T47D (cell line): ENCODE data around the gene NBDY.
"Not testable (repeated sequence)": the region's sequence is repeated elsewhere in the genome, so short reads cannot be mapped to it uniquely, and the experiment has no call there.

ENCODE experiments used
- DNase-seq, 2 experiments: peaks; one replicate each; pipeline versions ENCODE4 v3.0.0 to v3.0.0-alpha.2; 2011 to 2012; ENCODE audit warnings: low read depth in 1 of 2, low spot score in 1 of 2
- JUND ChIP-seq: IDR thresholded peaks from 2 replicates; pipeline ENCODE4 v1.6.1; 2012; ENCODE audit warnings: low read depth
- in situ Hi-C: cut with HindIII; loops from 2 replicates; pipeline ENCODE4 v1.10.0; 2016; ENCODE audit warnings: low sequenced_read_pairs, low pct_unique_long_range_greater_than_20kb

NBDY gene

DNA sequence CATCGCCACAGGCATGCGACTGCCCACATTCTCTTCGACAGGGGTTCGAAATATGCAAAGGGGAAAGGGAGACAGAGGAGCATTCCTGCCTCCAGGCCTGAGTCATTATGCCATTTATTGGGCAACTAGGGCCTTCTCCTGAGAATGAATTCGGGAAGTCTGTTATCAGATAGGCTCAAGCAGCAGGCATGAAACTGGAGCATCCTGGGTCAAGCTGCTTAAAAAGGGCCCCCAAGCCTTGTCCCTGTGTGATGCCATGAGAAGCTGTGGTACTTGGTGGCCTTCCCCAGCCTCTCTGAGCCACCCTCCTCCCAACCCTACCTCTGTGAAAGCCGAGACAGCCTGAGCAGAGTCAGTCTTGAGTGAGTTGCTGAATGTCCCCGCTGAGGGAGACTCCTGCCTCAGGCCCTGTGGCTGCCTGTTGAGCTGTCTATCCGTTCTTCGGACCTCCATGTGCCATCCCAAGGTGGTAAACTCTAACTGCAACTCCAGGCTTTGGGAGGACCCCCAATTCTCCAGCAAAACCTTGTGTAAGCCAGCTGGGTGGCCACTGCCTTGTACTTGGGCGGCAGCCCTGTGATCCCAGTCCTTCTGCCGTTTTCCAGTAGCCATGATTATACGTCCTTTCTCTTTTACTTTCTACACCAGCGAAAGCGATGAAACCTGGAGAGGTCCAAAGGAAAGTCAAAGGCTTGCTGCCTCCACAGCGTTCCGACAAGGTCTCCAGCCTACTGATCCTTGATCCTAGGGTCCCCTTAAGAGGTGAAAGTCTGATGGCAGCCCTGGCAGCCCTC lies 37.7 kb downstream of the NBDY start:
- no peak for TF ChIP-seq JUND
- in situ Hi-C loops, result no loop called here
- peak in 1 of 2 experiments; percentile 30 for DNase-seq

DNA sequence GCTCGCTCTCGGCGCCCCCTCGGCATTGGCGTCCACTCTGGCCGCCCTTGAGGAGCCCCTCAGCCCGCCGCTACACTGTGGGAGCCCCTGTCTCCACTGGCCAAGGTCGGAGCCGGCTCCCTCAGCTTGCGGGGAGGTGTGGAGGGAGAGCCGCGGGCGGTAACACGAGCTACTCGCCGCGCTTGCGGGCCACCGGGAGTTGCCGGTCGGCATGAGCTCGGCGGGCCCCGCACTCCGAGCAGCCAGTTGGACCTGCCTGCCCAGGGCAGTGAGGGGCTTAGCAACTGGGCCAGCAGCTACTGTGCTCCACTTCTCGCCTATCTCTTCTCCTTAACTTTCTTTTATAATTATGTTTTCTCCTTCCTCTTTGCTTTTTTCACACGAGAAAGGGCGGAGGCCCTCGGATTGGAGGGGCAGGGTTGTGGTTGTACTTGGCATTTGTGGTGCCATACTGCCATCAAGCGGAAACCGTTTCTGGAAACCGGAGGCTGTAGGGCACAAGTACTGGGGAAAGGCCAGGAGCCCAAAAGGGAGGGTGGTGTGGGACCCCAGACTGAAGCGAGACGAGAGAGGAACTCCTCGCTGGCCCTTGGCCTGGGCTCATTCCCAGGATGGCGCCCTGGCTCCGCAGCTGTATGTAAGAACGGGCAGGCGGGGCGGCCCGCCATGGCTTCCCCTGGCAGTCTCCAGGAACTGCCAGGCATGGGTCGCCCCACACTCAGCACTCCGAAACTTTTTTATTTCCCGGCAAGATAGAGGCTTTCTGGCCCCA lies 38.5 kb downstream of the NBDY start:
- in situ Hi-C loops, DNase-seq: not testable (repeated sequence)

DNA sequence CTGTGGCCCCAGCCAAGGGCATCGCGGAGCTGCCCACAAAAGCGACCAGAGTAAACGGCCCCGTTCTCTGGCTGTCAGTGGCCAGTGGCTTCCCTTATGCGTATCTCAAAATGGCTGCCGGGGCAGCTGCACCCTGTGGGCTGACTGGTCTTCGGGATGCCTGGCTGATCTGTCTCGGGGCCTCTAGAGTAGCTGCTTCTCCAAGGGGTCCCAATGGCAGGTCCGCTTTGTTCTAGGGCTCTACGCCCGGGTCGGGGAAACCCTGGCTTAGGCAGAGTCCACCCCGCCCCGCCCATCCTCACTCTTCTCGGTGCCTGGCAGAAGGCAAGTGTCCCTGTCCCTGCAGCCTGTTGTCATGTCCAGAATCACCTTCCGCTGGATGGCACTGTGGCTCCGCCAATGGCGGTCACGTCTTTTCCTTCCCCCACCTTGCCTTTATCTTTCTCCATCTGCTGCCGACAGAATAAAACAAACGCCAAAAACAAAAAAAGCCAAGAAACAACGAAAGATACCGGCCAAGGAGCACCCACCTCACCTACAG lies 39.1 kb downstream of the NBDY start:
- in situ Hi-C loops, DNase-seq: not testable (repeated sequence)

DNA sequence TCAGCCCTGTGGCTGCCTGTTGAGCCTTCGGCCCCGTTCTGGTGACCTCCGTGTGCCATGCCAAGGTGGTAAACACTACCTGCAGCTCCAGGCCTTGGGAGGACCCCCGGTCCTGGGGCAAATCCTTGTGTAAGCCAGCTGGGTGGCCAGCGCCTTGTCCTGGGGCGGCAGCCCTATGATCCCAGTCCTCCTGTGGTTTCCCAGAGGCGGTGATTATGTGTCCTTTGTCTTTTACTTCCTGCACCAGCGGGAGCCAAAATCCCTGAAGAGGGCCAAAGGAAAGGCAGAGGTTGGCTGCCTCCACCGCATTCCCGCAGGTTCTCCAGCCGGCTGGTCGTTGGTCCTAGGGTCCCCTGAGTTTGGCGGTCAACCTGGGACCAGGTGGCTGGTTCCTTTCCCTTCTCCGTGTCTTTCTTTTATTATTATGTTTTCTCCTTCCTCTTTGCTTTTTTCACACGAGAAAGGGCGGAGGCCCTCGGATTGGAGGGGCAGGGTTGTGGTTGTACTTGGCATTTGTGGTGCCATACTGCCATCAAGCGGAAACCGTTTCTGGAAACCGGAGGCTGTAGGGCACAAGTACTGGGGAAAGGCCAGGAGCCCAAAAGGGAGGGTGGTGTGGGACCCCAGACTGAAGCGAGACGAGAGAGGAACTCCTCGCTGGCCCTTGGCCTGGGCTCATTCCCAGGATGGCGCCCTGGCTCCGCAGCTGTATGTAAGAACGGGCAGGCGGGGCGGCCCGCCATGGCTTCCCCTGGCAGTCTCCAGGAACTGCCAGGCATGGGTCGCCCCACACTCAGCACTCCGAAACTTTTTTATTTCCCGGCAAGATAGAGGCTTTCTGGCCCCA lies 43.9 kb downstream of the NBDY start:
- in situ Hi-C loops, DNase-seq: not testable (repeated sequence)

DNA sequence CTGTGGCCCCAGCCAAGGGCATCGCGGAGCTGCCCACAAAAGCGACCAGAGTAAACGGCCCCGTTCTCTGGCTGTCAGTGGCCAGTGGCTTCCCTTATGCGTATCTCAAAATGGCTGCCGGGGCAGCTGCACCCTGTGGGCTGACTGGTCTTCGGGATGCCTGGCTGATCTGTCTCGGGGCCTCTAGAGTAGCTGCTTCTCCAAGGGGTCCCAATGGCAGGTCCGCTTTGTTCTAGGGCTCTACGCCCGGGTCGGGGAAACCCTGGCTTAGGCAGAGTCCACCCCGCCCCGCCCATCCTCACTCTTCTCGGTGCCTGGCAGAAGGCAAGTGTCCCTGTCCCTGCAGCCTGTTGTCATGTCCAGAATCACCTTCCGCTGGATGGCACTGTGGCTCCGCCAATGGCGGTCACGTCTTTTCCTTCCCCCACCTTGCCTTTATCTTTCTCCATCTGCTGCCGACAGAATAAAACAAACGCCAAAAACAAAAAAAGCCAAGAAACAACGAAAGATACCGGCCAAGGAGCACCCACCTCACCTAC lies 44.5 kb downstream of the NBDY start:
- in situ Hi-C loops, result not testable (repeated sequence)

DNA sequence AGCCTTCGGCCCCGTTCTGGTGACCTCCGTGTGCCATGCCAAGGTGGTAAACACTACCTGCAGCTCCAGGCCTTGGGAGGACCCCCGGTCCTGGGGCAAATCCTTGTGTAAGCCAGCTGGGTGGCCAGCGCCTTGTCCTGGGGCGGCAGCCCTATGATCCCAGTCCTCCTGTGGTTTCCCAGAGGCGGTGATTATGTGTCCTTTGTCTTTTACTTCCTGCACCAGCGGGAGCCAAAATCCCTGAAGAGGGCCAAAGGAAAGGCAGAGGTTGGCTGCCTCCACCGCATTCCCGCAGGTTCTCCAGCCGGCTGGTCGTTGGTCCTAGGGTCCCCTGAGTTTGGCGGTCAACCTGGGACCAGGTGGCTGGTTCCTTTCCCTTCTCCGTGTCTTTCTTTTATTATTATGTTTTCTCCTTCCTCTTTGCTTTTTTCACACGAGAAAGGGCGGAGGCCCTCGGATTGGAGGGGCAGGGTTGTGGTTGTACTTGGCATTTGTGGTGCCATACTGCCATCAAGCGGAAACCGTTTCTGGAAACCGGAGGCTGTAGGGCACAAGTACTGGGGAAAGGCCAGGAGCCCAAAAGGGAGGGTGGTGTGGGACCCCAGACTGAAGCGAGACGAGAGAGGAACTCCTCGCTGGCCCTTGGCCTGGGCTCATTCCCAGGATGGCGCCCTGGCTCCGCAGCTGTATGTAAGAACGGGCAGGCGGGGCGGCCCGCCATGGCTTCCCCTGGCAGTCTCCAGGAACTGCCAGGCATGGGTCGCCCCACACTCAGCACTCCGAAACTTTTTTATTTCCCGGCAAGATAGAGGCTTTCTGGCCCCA lies 49.3 kb downstream of the NBDY start:
- in situ Hi-C loops, result not testable (repeated sequence)

More for the DNA sequence above, 44.5 kb downstream of the NBDY start:
- not testable (repeated sequence) for DNase-seq

DNA sequence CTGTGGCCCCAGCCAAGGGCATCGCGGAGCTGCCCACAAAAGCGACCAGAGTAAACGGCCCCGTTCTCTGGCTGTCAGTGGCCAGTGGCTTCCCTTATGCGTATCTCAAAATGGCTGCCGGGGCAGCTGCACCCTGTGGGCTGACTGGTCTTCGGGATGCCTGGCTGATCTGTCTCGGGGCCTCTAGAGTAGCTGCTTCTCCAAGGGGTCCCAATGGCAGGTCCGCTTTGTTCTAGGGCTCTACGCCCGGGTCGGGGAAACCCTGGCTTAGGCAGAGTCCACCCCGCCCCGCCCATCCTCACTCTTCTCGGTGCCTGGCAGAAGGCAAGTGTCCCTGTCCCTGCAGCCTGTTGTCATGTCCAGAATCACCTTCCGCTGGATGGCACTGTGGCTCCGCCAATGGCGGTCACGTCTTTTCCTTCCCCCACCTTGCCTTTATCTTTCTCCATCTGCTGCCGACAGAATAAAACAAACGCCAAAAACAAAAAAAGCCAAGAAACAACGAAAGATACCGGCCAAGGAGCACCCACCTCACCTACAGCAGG lies 50.0 kb downstream of the NBDY start:
- in situ Hi-C loops, DNase-seq: not testable (repeated sequence)

More for the DNA sequence above, 49.3 kb downstream of the NBDY start:
- DNase-seq, result not testable (repeated sequence)

DNA sequence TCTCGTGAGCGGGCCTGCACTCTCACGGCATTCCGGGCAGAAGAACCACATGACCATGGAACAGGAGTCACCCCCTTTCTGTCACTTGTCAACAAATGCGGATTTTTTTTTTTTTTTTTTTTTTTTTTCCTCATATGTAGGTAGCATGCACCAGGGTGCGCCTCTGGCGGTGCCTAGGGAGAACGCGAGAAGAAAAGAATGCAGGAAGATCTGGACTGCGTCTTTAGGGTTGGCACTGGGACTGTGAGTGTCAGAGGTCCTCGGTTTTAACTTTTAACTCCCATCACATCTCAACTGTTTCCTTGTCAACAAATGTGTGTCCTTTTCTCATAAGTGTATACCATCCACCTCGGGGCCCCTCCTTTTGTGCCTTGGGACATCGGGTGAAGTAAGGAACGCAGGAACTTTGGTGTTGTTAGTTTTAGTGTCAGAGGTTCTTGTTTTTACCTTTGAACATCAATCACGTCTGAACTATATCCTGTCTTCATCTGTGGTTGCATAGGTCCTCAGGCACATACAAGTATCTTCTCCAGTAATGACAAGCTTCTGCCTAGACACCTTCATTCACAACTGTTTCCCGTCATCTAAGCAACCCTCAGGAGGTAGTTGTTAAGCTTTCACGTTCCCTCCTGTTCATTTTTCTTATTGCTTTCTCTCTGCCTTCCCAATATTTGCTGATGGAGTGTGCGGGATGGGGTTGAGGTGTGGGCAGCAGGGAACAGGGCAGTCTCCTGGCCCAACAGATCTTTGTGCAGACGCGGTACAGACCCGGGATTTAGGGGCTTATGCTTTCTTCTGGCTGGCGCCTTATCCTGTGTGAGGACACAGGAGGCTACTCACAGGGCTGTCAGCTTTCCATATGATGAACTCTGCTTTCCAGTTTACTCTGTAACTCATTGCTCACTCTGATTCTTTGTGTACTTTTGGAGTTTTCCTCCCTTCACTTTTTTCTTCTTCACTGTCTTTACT lies 51.9 kb downstream of the NBDY start:
- DNase-seq, in situ Hi-C loops: not testable (repeated sequence)

DNA sequence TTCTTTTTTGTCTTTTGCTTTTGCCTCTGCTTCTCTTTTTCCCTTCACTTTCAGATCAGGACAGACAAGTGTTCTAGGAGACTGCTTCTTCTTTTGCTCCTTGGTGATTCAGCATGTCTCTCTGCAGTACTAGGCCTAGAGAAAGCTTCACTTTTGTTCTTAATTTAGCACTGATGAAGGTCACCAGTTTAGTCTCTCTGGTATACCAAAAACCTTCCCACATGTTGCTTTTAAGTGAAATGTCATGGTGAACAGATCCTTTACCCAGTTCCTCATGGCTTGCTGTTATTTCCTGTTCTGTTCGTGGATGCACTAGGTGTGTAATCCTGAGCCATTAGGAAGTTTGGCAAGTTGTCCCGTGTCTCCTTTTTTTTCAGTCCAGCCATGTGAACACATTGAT lies 53.3 kb downstream of the NBDY start:
- no peak for DNase-seq
- in situ Hi-C loops, result no loop called here
- TF ChIP-seq JUND, result no peak

DNA sequence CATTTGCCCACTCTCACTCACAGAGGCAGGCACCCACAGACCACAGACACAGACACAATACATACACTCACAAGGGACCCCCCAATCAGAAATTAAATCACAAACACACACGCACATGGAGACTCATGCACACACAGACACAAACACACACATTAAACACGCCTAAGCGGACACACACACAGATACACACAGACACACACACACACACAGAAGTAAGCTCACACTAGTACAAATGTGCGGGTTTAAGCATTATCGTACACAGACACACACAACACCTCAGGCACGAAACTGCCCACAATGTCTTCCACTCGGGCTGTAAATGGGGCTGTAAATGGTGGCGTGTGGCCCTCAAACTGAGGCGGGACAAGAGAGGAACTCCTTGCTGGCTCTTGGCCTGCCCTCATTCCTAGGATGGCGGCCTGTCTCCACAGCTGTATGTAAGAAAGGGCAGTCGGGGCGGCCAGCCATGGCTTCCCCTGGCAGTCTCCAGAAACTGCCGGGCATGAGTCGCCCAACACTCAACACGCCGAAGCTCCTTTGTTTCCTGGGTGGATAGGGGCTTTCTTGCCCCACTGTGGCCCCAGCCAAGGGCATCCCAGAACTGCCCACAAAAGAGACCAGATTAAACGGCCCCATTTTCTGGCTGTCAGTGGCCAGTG lies 53.9 kb downstream of the NBDY start:
- in situ Hi-C loops, result no loop called here
- TF ChIP-seq JUND, result no peak
- DNase-seq, result no peak
